ENCODE data around the gene KIAA0586. TPM values are rescaled to one million over a fixed set of nuclear protein-coding genes. Genes with fewer than 3 reads are reported as not detected.

Gene KIAA0586
- total RNA-seq (2021; fragmentation: NEBNext Ultra II Directional; extraction: Animal tissue kit (Norgen Biotek cat#: 25700)) = 10 to 100 TPM; 16.6 to 29.1 (median 26.0) TPM
- long read RNA-seq, partial matches to known transcripts = 4 of 7 reads
- long read RNA-seq, other reads (novel, unspliced or antisense) = 3 of 7 reads

DNA sequence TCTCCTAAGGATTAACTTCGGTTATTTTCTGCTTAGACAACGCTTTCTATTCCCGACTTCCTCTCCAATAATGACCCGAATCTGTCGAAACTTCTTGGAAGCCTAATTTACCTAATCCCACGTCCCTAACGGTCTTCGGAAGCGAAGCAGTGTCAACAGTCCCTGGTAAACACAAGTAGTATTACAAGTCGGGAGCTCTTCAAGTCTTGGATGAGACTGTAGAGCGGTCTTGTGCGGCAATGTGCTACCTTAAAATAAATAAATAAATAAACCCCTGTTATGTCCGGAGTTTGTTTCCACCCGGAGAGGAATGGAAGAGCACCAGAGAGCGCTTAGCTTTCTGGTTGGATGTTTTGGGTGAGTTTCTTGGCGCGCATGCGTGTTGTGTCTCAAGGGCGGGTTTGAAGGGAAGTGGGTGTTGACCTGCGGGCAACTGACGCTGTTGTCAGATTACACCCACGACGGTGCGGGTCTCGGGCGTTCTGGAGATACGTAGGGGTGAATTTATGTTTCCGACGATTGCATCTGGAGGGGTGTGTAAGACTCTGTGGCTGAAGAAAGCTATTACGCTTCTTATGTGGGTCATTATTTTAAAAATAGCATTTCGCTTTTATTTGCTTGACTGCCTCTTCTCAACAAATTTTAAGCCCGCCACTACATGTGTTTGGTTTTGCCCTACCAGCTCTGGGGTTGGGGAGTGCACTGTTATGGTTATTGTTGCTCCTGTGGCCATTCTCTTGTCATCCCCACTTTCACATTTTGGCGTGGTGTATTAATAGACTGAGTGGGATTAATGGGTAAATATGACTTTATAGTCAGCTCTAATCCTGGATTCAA is at the start of gene KIAA0586, which contains the start of gene TIMM9:
Gene KIAA0586 (plus strand): TSS at position 439 of the 837 bp plus-strand sequence. CDS start 546 bp downstream, outside the sequence.
Gene TIMM9 (minus strand): TSS at position 251 of the 837 bp plus-strand sequence. CDS start 15,586 bp downstream, outside the sequence.
- no peak for TF ChIP-seq CTCF (IDR thresholded peaks at IDR 0.05)
- H3K27me3 Mint-ChIP-seq (ENCODE audit: insufficient read depth) = no peaks in the 10 kb centered on the region
- peaks cover 31% of the 10 kb centered on the region for H3K4me1 Mint-ChIP-seq (ENCODE audit: low read depth)
- H3K36me3 Mint-ChIP-seq (ENCODE audit: low read depth) = peaks cover 18% of the 10 kb centered on the region; the same call in 1 of the 2 replicates
- peak within 1 kb of the TSS; percentile 94 for H3K4me3 Mint-ChIP-seq
- H3K27ac Mint-ChIP-seq = peak within 1 kb of the TSS; percentile 99
- H3K9me3 Mint-ChIP-seq = no peaks in the 10 kb centered on the region
- peak; percentile 98 for DNase-seq

DNA sequence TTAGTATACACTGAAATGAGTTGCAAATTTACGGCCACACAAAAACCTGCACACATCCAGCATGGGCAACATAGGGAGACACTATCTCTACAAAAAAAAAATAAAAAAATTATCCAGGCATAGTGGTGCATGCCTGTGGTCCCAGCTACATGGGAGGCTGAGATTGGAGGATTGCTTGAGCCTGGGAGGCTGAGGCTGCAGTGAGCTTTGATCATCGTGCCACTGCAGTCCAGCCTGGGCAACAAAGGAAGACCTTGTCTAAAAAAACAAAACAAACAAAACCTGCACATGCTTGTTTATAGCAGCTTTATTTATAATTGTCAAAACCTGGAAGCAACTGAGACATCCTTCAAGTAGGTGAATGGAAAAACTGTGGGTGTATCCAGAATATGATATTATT is 36.7 kb upstream of the KIAA0586 start:
- H3K27me3 Mint-ChIP-seq (ENCODE audit: insufficient read depth) = no peaks in the 10 kb centered on the region; the same call in 1 of the 2 replicates
- no peak for DNase-seq
- TF ChIP-seq CTCF (IDR thresholded peaks at IDR 0.05) = no peak
- no peaks in the 10 kb centered on the region for H3K36me3 Mint-ChIP-seq (ENCODE audit: low read depth)
- H3K27ac Mint-ChIP-seq = no peak overlapping the region
- no peaks in the 10 kb centered on the region for H3K4me1 Mint-ChIP-seq (ENCODE audit: low read depth)
- no peak overlapping the region for H3K4me3 Mint-ChIP-seq
- no peaks in the 10 kb centered on the region for H3K9me3 Mint-ChIP-seq

GRCh38 chr14:58395562-58395811 is 32.0 kb upstream of the KIAA0586 start:
- Mint-ChIP-seq H3K9me3 (no peaks in the 10 kb centered on the region), H3K27ac (peak overlapping the region; percentile 67), H3K4me1 (ENCODE audit: low read depth) (no peaks in the 10 kb centered on the region), H3K36me3 (ENCODE audit: low read depth) (no peaks in the 10 kb centered on the region), H3K27me3 (ENCODE audit: insufficient read depth) (no peaks in the 10 kb centered on the region; the same call in 1 of the 2 replicates), H3K4me3 (peak overlapping the region; percentile 70)
- no peak for DNase-seq
- no peak for TF ChIP-seq CTCF (IDR thresholded peaks at IDR 0.05)

DNA sequence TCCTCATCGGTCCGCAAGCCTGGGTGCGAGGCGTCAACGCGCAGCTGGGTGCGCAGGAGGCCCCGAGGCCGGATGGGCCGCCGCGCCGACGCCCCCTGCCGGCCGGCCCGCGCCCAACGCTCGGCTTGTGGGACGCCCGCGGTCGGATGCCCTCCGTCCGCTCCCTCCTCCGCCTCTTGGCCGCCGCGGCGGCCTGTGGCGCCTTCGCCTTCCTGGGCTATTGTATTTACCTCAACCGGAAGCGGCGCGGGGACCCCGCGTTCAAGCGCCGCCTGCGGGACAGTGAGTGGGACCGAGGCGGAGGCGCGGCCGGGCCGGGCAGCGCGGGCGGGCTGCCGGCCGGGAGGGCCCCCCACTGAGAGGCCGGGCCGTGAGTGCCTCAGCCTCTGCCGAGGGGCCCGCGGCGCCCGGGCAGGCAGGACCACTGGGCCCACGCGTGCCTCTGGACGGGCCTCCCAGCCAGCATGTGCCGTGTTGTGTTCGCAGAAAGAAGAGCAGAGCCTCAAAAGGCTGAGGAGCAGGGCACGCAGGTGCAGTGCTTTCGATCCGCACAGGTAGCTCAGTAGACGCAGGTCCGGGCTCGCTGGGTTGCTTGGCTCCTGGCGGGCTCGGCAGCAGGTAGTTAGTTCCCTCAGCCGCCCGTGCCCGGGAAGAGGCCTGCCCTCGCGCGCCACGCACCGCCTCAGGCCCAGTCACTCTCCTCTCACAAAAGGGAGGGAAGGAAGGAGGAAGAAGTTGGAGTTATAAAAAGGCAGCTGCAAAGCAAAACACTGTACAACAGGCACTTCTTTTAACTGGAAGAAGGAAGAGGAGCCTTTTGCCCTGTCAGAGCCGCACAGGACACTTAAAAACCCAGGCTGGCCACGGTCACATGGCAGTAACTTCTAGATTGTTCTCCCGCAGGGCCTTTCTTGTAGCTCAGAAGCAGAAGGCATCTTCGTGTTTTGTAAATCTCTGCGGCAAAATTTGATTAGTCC is 31.4 kb upstream of the KIAA0586 start, which contains the start of gene TOMM20L:
Gene TOMM20L (plus strand): TSS at position 119 of the 977 bp plus-strand sequence. CDS start 28 bp downstream, at position 147.
- H3K9me3 Mint-ChIP-seq = no peaks in the 10 kb centered on the region
- peak; percentile 95 for TF ChIP-seq CTCF (IDR thresholded peaks at IDR 0.05)

GRCh38 chr14:58397156-58397555 is 30.4 kb upstream of the KIAA0586 start:
- DNase-seq = no peak
- Mint-ChIP-seq H3K4me1 (ENCODE audit: low read depth) (no peaks in the 10 kb centered on the region), H3K4me3 (no peak overlapping the region), H3K9me3 (no peaks in the 10 kb centered on the region), H3K27ac (no peak overlapping the region), H3K36me3 (ENCODE audit: low read depth) (no peaks in the 10 kb centered on the region), H3K27me3 (ENCODE audit: insufficient read depth) (no peaks in the 10 kb centered on the region; the same call in 1 of the 2 replicates)
- TF ChIP-seq CTCF (IDR thresholded peaks at IDR 0.05) = no peak

More for the DNA sequence above, 31.4 kb upstream of the KIAA0586 start, which contains the start of gene TOMM20L:
- Mint-ChIP-seq H3K27me3 (ENCODE audit: insufficient read depth) (no peaks in the 10 kb centered on the region; the same call in 1 of the 2 replicates), H3K36me3 (ENCODE audit: low read depth) (no peaks in the 10 kb centered on the region), H3K27ac (peak within 1 kb of the TSS; percentile 67), H3K4me3 (peak within 1 kb of the TSS; percentile 70), H3K4me1 (ENCODE audit: low read depth) (no peaks in the 10 kb centered on the region)
- DNase-seq = peak; percentile 6
